Iris pigment epithelial cell (primary cell): ENCODE data around the gene BMF.
"Not testable (repeated sequence)": the region's sequence is repeated elsewhere in the genome, so short reads cannot be mapped to it uniquely, and the experiment has no call there.

Source experiments
- DNase-seq: peaks from one replicate; pipeline ENCODE4 v3.0.0-alpha.2; 2011; ENCODE audit warnings: low read depth

Gene BMF

DNA sequence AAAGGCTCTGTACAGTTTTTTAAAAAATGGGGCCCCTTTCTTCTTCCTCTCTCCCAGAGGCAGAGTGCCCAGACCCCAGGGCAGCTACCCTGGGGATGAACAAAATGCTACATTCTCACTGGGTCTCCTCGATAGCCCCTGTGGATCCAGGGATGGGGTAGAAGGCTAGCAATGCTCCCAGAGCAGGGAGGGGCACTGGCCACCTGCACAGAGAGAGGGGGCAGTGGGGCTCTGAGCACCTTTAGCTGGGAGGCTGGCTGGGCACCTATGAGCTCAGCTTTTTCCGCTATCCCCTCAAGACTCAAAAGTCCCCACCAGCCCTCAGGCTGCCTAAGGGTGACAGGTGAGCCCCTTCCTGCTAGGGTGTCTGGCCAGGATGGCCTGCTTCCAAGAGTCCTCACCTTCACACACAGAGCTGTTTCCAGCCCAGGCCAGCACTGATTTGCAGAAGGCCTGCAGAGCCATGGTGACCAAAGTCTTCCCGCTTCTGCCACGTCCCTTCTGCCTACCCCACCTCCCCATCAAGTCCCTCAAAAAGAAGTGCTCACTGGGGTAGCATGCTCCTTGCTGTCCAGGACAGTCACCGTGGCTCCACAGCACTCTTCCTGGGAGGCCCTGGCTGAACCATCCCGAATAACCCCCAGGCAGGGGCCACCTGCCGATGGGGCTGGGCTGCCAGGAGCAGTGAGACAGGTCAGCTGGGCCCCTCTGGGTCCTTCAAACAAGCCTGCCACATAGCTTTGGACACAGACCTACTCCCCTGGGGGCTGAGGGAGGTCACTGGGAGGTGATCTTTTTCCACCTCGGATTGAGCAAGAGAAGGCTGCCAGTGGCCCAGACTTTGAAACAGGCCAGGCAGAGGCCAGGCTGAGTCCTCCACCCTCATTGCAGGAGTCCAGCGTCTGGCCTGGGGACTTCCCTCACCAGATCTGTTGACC lies 20.4 kb downstream of the BMF start:
- DNase-seq = peak; percentile 69

GRCh38 chr15:40087068-40087810 lies 21.4 kb downstream of the BMF start:
- DNase-seq = no peak

GRCh38 chr15:40085266-40085665 lies 23.4 kb downstream of the BMF start:
- peak; percentile 36 for DNase-seq

- DNase-seq = no peak
Observed at GRCh38 chr15:40084650-40085049, 24.0 kb downstream of the BMF start.

- no peak for DNase-seq
Observed at GRCh38 chr15:40082195-40082883, 26.3 kb downstream of the BMF start.

- peak; percentile 74 for DNase-seq
Observed at GRCh38 chr15:40081691-40082194, 26.9 kb downstream of the BMF start.

- no peak for DNase-seq
Observed at GRCh38 chr15:40080847-40081246, 27.8 kb downstream of the BMF start.

- no peak for DNase-seq
Observed at GRCh38 chr15:40080104-40080503, 28.6 kb downstream of the BMF start.

GRCh38 chr15:40079456-40079855 lies 29.2 kb downstream of the BMF start:
- DNase-seq = no peak

- no peak for DNase-seq
Observed at GRCh38 chr15:40075298-40076044, 33.2 kb downstream of the BMF start.

DNA sequence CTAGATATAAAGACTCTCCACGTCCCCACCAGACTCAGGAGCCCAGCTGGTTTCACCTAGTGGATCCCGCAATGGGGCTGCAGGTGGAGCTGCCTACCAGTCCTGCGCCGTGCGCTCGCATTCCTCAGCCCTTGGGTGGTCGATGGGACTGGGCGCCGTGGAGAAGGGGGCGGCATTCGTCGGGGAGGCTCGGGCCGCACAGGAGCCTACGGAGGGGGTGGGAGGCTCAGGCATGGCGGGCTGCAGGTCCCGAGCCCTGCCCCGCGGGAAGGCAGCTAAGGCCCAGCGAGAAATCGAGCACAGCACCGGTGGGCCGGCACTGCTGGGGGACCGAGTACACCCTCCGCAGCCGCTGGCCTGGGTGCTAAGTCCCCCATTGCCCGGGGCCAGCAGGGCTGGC lies 34.0 kb downstream of the BMF start:
- DNase-seq = not testable (repeated sequence)

DNA sequence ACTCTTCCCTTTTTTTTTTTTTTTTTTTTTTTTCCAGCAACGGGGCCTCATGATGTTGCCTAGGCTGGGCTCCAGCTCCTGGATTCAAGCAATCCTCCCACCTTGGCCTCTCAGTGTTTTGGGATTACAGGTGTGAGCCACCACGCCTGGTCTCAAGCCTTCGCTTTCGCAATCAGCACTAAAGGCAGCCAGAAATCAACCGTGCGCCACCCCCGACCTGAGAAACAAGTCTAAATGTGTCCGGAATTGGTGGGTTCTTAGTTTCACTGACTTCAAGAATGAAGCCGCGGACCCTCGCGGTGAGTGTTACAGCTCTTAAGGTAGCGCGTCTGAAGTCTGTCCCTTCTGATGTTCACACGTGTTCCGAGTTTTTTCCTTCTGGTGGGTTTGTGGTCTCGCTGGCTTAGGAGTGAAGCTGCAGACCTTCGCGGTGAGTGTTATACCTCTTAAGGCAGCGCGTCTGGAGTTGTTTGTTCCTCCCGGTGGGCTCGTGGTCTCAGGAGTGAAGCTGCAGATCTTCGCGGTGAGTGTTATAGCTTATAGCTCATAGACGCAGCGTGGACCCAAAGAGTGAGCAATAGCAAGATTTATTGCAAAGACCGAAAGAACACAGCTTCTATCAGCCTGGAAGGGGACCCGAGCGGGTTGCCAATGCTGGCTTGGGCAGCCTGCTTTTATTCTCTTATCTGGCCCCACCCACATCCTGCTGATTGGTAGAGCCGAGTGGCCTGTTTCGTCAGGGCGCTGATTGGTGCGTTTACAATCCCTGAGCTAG lies 34.8 kb downstream of the BMF start:
- DNase-seq = not testable (repeated sequence)

- DNase-seq = no peak
Observed at GRCh38 chr15:40072216-40072990, 36.3 kb downstream of the BMF start.

DNA sequence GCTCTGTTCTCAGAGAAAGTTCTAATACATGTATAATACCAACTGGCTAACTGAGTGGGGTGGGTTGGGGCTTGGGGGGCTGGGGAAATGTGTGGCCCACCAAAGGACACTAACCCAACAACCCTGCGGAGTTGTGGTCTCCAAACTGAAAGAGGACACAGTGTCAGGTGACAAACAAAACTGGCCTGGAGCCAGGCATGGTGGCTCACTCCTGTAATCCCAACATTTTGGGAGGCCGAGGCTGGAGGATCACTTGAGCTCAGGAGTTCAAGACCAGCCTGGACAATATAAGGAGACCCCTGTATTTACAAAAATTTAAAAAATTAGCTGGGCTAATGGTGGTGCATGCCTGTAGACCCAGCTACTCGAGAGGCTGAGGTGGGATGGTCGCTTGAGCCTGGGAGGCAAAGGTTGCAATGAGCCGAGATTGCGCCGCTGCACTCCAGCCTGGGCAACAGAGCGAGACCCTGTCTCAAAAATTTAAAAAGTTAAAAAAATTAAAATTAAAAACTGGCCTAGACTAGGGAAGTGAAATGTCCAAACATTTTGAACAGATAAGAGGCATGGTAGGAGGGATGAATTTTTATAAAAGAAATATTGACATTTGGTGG lies 38.0 kb downstream of the BMF start:
- DNase-seq = no peak

- no peak for DNase-seq
Observed at GRCh38 chr15:40070166-40070557, 38.5 kb downstream of the BMF start.

- DNase-seq = no peak
Observed at GRCh38 chr15:40069178-40070165, 39.2 kb downstream of the BMF start.

DNA sequence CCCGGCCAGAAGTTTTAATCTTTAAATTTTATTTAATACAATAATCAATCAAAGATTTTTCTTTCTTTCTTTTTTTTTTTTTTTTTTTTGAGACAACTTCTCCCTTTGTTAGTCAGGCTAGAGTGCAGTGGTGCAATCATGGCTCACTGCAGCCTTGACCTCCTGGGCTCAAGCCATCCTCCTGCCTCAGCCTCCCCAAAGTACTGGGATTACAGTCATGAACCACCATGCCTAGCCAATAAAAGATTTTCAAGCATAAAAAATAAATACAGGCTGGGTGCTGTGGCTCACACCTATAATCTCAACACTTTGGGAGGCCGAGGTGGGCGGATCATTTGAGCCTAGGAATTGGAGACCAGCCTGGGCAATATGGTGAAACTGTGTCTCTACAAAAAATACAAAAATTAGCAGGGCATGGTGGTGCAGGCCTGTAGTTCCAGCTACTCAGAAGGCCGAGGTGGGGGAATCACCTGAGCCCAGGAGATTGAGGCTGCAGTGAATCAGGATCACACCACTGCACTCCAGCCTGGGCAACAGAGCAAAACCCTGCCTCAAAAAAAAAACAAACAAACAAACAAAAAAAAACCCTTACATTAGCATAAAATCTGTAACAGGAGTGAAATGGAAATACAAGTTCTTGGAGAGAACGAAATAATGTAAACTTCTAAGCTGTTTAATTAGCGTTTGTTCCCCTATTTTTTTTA lies 40.6 kb downstream of the BMF start:
- no peak for DNase-seq

DNA sequence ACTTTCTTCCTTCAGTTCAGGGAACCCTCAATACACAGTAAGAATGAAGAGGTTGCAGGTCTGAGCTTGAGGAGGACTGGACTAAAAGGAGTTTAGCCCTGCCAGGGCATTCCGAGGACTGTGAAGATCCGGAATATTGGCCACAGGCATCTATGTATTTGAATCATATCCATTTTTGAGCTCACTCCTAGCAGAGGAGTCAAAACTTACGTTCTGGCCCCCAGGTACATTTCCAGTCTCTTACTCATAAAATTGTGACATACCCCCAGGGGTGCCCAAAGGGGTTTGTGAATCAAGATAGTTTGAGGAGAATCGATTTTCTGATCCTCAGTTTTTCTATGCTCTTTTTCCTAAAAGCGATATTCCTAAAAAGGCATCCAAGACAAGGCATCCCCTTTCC lies 42.1 kb downstream of the BMF start:
- DNase-seq = peak; percentile 49
